AG04449 (cell line): Measurements from ENCODE around the gene TJP3.

Experiments
- CTCF ChIA-PET: fragments of 350-600 bp; formaldehyde crosslinking; extraction: SDS; loops from one replicate; lab custom pipeline; 2021; ENCODE audit warnings: antibody characterized with exemption; lab: Yijun Ruan, JAX
- POLR2A ChIA-PET: fragments of 400-600, 350-600 bp; formaldehyde crosslinking; extraction: SDS; loops from one replicate; lab custom pipeline; 2020; ENCODE audit warnings: antibody characterized with exemption, inconsistent platforms; lab: Yijun Ruan, JAX
- DNase-seq: peaks from one replicate; pipeline ENCODE4 v3.0.0-alpha.2; 2010; ENCODE audit warnings: low read depth, low spot score
- H3K4me3 ChIP-seq: 2 replicates; pipeline ENCODE4 v1.5.1; 2011; ENCODE audit warnings: low read depth, mild to moderate bottlenecking, control low read depth, low read length
- CTCF ChIP-seq: IDR thresholded peaks from one replicate; pipeline ENCODE4 v1.5.1; 2011; ENCODE audit warnings: mild to moderate bottlenecking, moderate library complexity, low read length, control low read depth, inconsistent platforms; ENCODE audit not compliant: insufficient read depth; ENCODE audit errors: missing control alignments

TJP3 gene

GRCh38 chr19:3720349-3720917 is 12.2 kb downstream of the TJP3 start:
- TF ChIP-seq CTCF: no peak
- POLR2A ChIA-PET: no interaction called here
- H3K4me3 ChIP-seq: no peak overlapping the region
- CTCF ChIA-PET: interaction anchor here (0.9 to 7.3 kb wide), 5 partner anchors 10 to 55 kb away, joined by 3 to 63 read pairs (median 6); partner anchors contain the start of gene TJP3
- DNase-seq: no peak

GRCh38 chr19:3721131-3721886 is 13.1 kb downstream of the TJP3 start:
- H3K4me3 ChIP-seq: peak overlapping the region; percentile 15; the same call in 1 of the 2 replicates
- ChIA-PET POLR2A (no interaction called here), CTCF (interaction anchor here (1.2 to 7.3 kb wide), 3 partner anchors 14 to 417 kb away, joined by 4 to 63 read pairs (median 4); partner anchors contain the start of gene TJP3)
- DNase-seq: no peak
- TF ChIP-seq CTCF: no peak

GRCh38 chr19:3721887-3722442 is 13.8 kb downstream of the TJP3 start:
- ChIA-PET POLR2A (no interaction called here), CTCF (interaction anchor here (1.2 to 7.3 kb wide), 2 partner anchors 15 to 417 kb away, joined by 4 to 63 read pairs; partner anchors contain the start of gene TJP3)
- no peak for DNase-seq

GRCh38 chr19:3722443-3723109 is 14.4 kb downstream of the TJP3 start:
- TF ChIP-seq CTCF: no peak
- DNase-seq: no peak
- CTCF ChIA-PET: interaction anchor here (1.2 kb wide), 1 partner anchor 418 kb away, joined by 4 read pairs; no protein-coding TSS in a partner anchor
- POLR2A ChIA-PET: no interaction called here
- no peak overlapping the region for H3K4me3 ChIP-seq

More at GRCh38 chr19:3721887-3722442, 13.8 kb downstream of the TJP3 start:
- no peak for TF ChIP-seq CTCF
- no peak overlapping the region for H3K4me3 ChIP-seq

- no peak overlapping the region for H3K4me3 ChIP-seq
- ChIA-PET POLR2A (no interaction called here), CTCF (no interaction called here)
- DNase-seq: no peak
- no peak for TF ChIP-seq CTCF
Measured at GRCh38 chr19:3723110-3723488, 14.9 kb downstream of the TJP3 start.
